HepG2 (cell line): ENCODE measurements around the gene CD36. TPM values are rescaled to one million over a fixed set of nuclear protein-coding genes. Genes with fewer than 3 reads are reported as not detected.

ENCODE experiments used
- ATAC-seq: fragments of 200-7000 bp; cut with Tn5 transposase; 3 replicates; pipeline ENCODE4 v1.9.1; 2020; ENCODE audit warnings: mild to moderate bottlenecking, moderate library complexity
- BruUV-seq: library from RNA; stranded (reverse); fragments of 400-500 nt; replicated peaks from 2 replicates; lab custom pipeline; 2021; lab: Mats Ljungman, UMichigan
- CTCF ChIA-PET: fragments of 300-600 bp; formaldehyde crosslinking; extraction: SDS; loops from one replicate; lab custom pipeline; 2021; ENCODE audit warnings: low total read pairs, inconsistent platforms, low intra/inter-chr PET ratio; lab: Yijun Ruan, JAX
- POLR2A ChIA-PET: fragments of 350-600 bp; sonication (Branson Sonifier 250); formaldehyde crosslinking; loops from one replicate; lab custom pipeline; 2020; ENCODE audit warnings: antibody characterized with exemption, inconsistent platforms; lab: Yijun Ruan, JAX
- DNase-seq: peaks from one replicate; pipeline ENCODE4 v3.0.0-alpha.2; 2015; ENCODE audit warnings: low spot score
- FAIRE-seq: peaks from 3 replicates; lab custom pipeline; 2011; peaks lifted over from hg19 to GRCh38; lab: Jason Lieb, UNC
- H2AFZ ChIP-seq: one replicate; pipeline ENCODE4 v1.6.1; 2011; ENCODE audit warnings: low read length, inconsistent platforms
- H3K27ac ChIP-seq: fragments of 300-600 bp; 3 replicates; pipeline ENCODE4 v1.8.0; 2011; ENCODE audit warnings: mixed run types, mild to moderate bottlenecking, mixed read lengths, low read length, inconsistent platforms; ENCODE audit not compliant: insufficient read depth; ENCODE audit errors: extremely low read length
- H3K27me3 ChIP-seq, 2 experiments: fragments of 200-600 bp in 1 of 2; 2 replicates in 1 of 2; 3 replicates in 1 of 2; pipeline versions ENCODE4 v1.6.0 to v1.8.0; 2011; ENCODE audit warnings: low read length in 2 of 2, mild to moderate bottlenecking in 2 of 2, moderate library complexity in 2 of 2, inconsistent platforms in 1 of 2; ENCODE audit not compliant: insufficient read depth in 2 of 2, control insufficient read depth in 1 of 2
- H3K36me3 ChIP-seq, 2 experiments: fragments of 200-600 bp in 1 of 2; replicated peaks in 1 of 2; 2 replicates in 1 of 2; 3 replicates in 1 of 2; pipeline versions ENCODE4 v1.5.1 to v1.8.0; 2011; ENCODE audit warnings: low read length in 2 of 2, inconsistent platforms in 1 of 2; ENCODE audit not compliant: insufficient read depth in 2 of 2, control insufficient read depth in 1 of 2
- H3K4me1 ChIP-seq: 2 replicates; pipeline ENCODE4 v1.5.1; 2012; ENCODE audit warnings: low read length, inconsistent platforms; ENCODE audit not compliant: insufficient read depth
- H3K4me2 ChIP-seq: 2 replicates; pipeline ENCODE4 v1.6.0; 2011; ENCODE audit warnings: low read depth, low read length, inconsistent platforms
- H3K4me3 ChIP-seq, 3 experiments: fragments of 200-600 bp in 1 of 3; sonication (generic), shearing (Covaris generic) in 1 of 3; replicated peaks in 1 of 3; 2 replicates each; pipeline ENCODE4 v1.5.1; 2011 to 2016; ENCODE audit warnings: low read length in 3 of 3, inconsistent platforms in 2 of 3, low read depth in 2 of 3, mild to moderate bottlenecking in 2 of 3, control low read depth in 1 of 3, mixed read lengths in 1 of 3; ENCODE audit not compliant: insufficient read depth in 1 of 3
- H3K79me2 ChIP-seq: one replicate; pipeline ENCODE4 v1.6.1; 2011; ENCODE audit warnings: low read length, inconsistent platforms; ENCODE audit not compliant: insufficient read depth
- H3K9ac ChIP-seq: 2 replicates; pipeline ENCODE4 v1.6.0; 2011; ENCODE audit warnings: mild to moderate bottlenecking, low read depth, low read length, inconsistent platforms; ENCODE audit not compliant: insufficient read depth
- H3K9me3 ChIP-seq: 2 replicates; pipeline ENCODE4 v1.5.1; 2012; ENCODE audit warnings: mild to moderate bottlenecking, low read length
- H4K20me1 ChIP-seq: 2 replicates; pipeline ENCODE4 v1.6.0; 2011; ENCODE audit warnings: inconsistent platforms, mild to moderate bottlenecking, low read length, moderate library complexity; ENCODE audit not compliant: insufficient read depth
- AHR ChIP-seq: IDR thresholded peaks from 2 replicates; pipeline ENCODE4 v1.6.1; 2018; ENCODE audit warnings: missing genetic modification reagents, missing compliant biosample characterization
- ARID3A ChIP-seq: IDR thresholded peaks from 2 replicates; pipeline ENCODE4 v1.6.1; 2012; ENCODE audit warnings: low read depth, low read length, improper control_type of control experiment
- ARNT ChIP-seq: fragments of 450-650 bp; IDR thresholded peaks from 2 replicates; pipeline ENCODE4 v1.6.1; 2017
- ARNT2 ChIP-seq: sonication (generic); formaldehyde crosslinking; IDR thresholded peaks from 2 replicates; pipeline ENCODE4 v1.8.0; 2022; ENCODE audit warnings: mild to moderate bottlenecking, low read depth, missing genetic modification reagents, moderate library complexity
- FOXC1 ChIP-seq: sonication (generic); formaldehyde crosslinking; IDR thresholded peaks from 2 replicates; pipeline ENCODE4 v1.8.0; 2022; ENCODE audit warnings: mild to moderate bottlenecking, missing genetic modification reagents, borderline replicate concordance
- NR0B2 ChIP-seq: sonication (generic); formaldehyde crosslinking; IDR thresholded peaks from 2 replicates; pipeline ENCODE4 v1.4.0; 2020; ENCODE audit warnings: mild to moderate bottlenecking, missing genetic modification reagents
- TCF12 ChIP-seq, 2 experiments: fragments of 450-650 bp in 1 of 2; sonication (generic) in 1 of 2; formaldehyde crosslinking in 1 of 2; IDR thresholded peaks; 2 replicates each; pipeline versions ENCODE4 v1.6.1 to v1.8.0; 2017 to 2022; ENCODE audit warnings: antibody characterized with exemption in 1 of 2, mild to moderate bottlenecking in 1 of 2, missing genetic modification reagents in 1 of 2, moderate library complexity in 1 of 2
- ZBTB20 ChIP-seq: sonication (generic); formaldehyde crosslinking; IDR thresholded peaks from 2 replicates; pipeline ENCODE4 v1.8.1; 2023; ENCODE audit warnings: missing genetic modification reagents, low read depth, mild to moderate bottlenecking, borderline replicate concordance
- ZBTB4 ChIP-seq: sonication (generic); formaldehyde crosslinking; IDR thresholded peaks from 2 replicates; pipeline ENCODE4 v1.4.0; 2020; ENCODE audit warnings: missing genetic modification reagents, mild to moderate bottlenecking, borderline replicate concordance
- ZNF10 ChIP-seq: sonication (generic); formaldehyde crosslinking; IDR thresholded peaks from 2 replicates; pipeline ENCODE4 v1.4.0; 2020; ENCODE audit warnings: mild to moderate bottlenecking, low read depth, missing genetic modification reagents, borderline replicate concordance
- ZNF362 ChIP-seq: sonication (generic); formaldehyde crosslinking; IDR thresholded peaks from 2 replicates; pipeline ENCODE4 v1.4.0; 2020; ENCODE audit warnings: missing genetic modification reagents, mild to moderate bottlenecking, borderline replicate concordance
- in situ Hi-C: cut with HindIII; loops from 2 replicates; pipeline ENCODE4 v1.10.0; 2017; ENCODE audit warnings: low pct_unique_long_range_greater_than_20kb; ENCODE audit not compliant: extremely low pct_ligation_motif_present
- intact Hi-C: fragments of 100-400 bp; cut with micrococcal nuclease; formaldehyde crosslinking; loops from one replicate; pipeline ENCODE4 v1.10.0; 2022; ENCODE audit not compliant: unreplicated experiment
- polyA plus RNA-seq, 8 experiments: library from polyadenylated mRNA; depleted of rRNA in 3 of 8; stranded (reverse) in 7 of 8; unstranded in 1 of 8; fragments of >200 nt; fragmentation: Illumina TruSeq in 4 of 8; extraction: Trizol in 4 of 8; gene quantifications; 2 replicates each; pipeline versions ENCODE4 v1.2.1 to v1.2.3, GENCODE V29; 2011 to 2016; ENCODE audit warnings: low read depth in 4 of 8, missing spikeins in 1 of 8, mixed read lengths in 1 of 8; ENCODE audit not compliant: insufficient read depth in 1 of 8
- total RNA-seq, 5 experiments: library from RNA; depleted of rRNA; stranded (reverse); fragments of >200 nt; fragmentation: Illumina TruSeq; extraction: Trizol; gene quantifications; 2 replicates each; pipeline ENCODE4 v1.2.3, GENCODE V29; 2016; ENCODE audit warnings: low read depth in 1 of 5
- TF ChIP-seq, protein P1 (sequence below): IDR thresholded peaks from 2 replicates; pipeline ENCODE4 v1.6.1; 2016; ENCODE audit warnings: missing compliant biosample characterization, missing genetic modification reagents, borderline replicate concordance
- TF ChIP-seq, protein P2 (sequence below): sonication (generic); formaldehyde crosslinking; IDR thresholded peaks from 2 replicates; pipeline ENCODE4 v1.5.0; 2020; ENCODE audit warnings: mild to moderate bottlenecking, missing genetic modification reagents, borderline replicate concordance

The CD36 gene
- total and polyA plus RNA-seq, 2 of the 13 experiments (the other 11 are each of a cell fraction or from before 2014, with no cell fraction given) = 2.8 to 4.8 TPM

GRCh38 chr7:80631421-80631820 is 7.0 kb upstream of the CD36 start:
- in situ Hi-C loops (no loop called here), intact Hi-C loops (no loop called here)
- H3K9ac ChIP-seq = no peak overlapping the region
- peak overlapping the region; percentile 38; the same call in 1 of the 2 replicates for H3K4me2 ChIP-seq
- no TSS peak for BruUV-seq
- FAIRE-seq (no peak), ATAC-seq (no peak), DNase-seq (no peak)
- H3K4me3 ChIP-seq = no peak overlapping the region
- H3K36me3 ChIP-seq = no peaks in the 10 kb centered on the region
- H3K27ac ChIP-seq = no peak overlapping the region
- CTCF ChIA-PET = no interaction called here
- H2AFZ ChIP-seq = no peak overlapping the region
- H3K4me1 ChIP-seq = peaks cover 46% of the 10 kb centered on the region
- POLR2A ChIA-PET = no interaction called here
- no peaks in the 10 kb centered on the region for H3K9me3 ChIP-seq
- no peaks in the 10 kb centered on the region for H4K20me1 ChIP-seq
- no peaks in the 10 kb centered on the region for H3K27me3 ChIP-seq
- no peaks in the 10 kb centered on the region for H3K79me2 ChIP-seq
- TF ChIP-seq, protein P1, sequence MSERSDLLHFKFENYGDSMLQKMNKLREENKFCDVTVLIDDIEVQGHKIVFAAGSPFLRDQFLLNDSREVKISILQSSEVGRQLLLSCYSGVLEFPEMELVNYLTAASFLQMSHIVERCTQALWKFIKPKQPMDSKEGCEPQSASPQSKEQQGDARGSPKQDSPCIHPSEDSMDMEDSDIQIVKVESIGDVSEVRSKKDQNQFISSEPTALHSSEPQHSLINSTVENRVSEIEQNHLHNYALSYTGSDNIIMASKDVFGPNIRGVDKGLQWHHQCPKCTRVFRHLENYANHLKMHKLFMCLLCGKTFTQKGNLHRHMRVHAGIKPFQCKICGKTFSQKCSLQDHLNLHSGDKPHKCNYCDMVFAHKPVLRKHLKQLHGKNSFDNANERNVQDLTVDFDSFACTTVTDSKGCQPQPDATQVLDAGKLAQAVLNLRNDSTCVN = no peak
- TF ChIP-seq ARNT = no peak
- TF ChIP-seq ZBTB20 (CRISPR knock-in tag) = no peak
- no peak for TF ChIP-seq ZNF10 (CRISPR knock-in tag)
- no peak for TF ChIP-seq TCF12 (IDR thresholded peaks at IDR 0.05)
- TF ChIP-seq TCF12 (CRISPR knock-in tag; IDR thresholded peaks at IDR 0.05) = no peak
- TF ChIP-seq ARNT2 (CRISPR knock-in tag) = no peak
- no peak for TF ChIP-seq ZBTB4
- TF ChIP-seq FOXC1 = no peak
- no peak for TF ChIP-seq ARID3A
- TF ChIP-seq, protein P2, sequence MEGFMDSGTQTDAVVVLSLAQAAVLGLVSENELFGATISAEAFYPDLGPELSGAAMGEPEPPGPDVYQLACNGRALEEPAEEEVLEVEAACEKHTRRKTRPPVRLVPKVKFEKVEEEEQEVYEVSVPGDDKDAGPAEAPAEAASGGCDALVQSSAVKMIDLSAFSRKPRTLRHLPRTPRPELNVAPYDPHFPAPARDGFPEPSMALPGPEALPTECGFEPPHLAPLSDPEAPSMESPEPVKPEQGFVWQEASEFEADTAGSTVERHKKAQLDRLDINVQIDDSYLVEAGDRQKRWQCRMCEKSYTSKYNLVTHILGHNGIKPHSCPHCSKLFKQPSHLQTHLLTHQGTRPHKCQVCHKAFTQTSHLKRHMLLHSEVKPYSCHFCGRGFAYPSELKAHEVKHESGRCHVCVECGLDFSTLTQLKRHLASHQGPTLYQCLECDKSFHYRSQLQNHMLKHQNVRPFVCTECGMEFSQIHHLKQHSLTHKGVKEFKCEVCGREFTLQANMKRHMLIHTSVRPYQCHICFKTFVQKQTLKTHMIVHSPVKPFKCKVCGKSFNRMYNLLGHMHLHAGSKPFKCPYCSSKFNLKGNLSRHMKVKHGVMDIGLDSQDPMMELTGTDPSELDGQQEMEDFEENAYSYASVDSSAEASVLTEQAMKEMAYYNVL = no peak
- TF ChIP-seq AHR (CRISPR knock-in tag) = no peak
- no peak for TF ChIP-seq NR0B2 (CRISPR knock-in tag)
- TF ChIP-seq ZNF362 = no peak
